ENCODE results near the gene ADRA2C.

Gene ADRA2C

DNA sequence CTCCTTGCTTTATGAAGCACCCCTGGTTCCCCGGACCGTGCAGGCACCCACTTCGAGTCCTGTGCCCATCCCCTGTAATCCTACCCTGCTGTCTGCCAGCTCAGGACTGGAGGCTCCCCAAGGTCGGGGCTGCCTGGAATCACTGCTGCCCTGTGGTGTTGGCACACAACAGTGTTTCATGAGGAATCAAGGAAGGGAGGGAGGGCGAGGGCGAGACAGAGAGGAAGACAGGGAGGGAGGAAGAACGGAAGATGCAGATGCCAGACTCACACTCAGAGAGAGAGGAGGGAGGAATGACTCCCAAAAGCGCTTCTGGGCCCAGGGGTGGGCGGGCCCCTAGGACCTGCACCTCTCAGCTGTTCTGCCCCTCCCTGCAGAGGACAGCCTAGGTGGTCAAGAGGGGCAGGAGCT lies 42.9 kb upstream of the ADRA2C start:
- H3K36me3 ChIP-seq (ENCODE audit: insufficient read depth, low read length), result no peaks in the 10 kb centered on the region
- no peak overlapping the region for H2AFZ ChIP-seq (ENCODE audit: low read depth, low read length)
- no peaks in the 10 kb centered on the region for H3K4me1 ChIP-seq (ENCODE audit: insufficient read depth, low read length)
- ATAC-seq (ENCODE audit: insufficient read depth, low read depth) (no peak), DNase-seq (no peak)
- H3K27ac ChIP-seq (ENCODE audit: low read length), result no peak overlapping the region
- H3K27me3 ChIP-seq (ENCODE audit: insufficient read depth, low read length, poor library complexity), result no peaks in the 10 kb centered on the region
- H4K20me1 ChIP-seq (ENCODE audit: insufficient read depth, low read length), result no peaks in the 10 kb centered on the region
- no peak for TF ChIP-seq EZH2 (IDR thresholded peaks at IDR 0.05; ENCODE audit: borderline replicate concordance, low read depth, low read length, severe bottlenecking)
- TF ChIP-seq, protein P1, sequence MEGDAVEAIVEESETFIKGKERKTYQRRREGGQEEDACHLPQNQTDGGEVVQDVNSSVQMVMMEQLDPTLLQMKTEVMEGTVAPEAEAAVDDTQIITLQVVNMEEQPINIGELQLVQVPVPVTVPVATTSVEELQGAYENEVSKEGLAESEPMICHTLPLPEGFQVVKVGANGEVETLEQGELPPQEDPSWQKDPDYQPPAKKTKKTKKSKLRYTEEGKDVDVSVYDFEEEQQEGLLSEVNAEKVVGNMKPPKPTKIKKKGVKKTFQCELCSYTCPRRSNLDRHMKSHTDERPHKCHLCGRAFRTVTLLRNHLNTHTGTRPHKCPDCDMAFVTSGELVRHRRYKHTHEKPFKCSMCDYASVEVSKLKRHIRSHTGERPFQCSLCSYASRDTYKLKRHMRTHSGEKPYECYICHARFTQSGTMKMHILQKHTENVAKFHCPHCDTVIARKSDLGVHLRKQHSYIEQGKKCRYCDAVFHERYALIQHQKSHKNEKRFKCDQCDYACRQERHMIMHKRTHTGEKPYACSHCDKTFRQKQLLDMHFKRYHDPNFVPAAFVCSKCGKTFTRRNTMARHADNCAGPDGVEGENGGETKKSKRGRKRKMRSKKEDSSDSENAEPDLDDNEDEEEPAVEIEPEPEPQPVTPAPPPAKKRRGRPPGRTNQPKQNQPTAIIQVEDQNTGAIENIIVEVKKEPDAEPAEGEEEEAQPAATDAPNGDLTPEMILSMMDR (IDR thresholded peaks at IDR 0.05; ENCODE audit: borderline replicate concordance, extremely low read depth, low read length, poor library complexity, severe bottlenecking), result no peak
- no peak overlapping the region for H3K4me2 ChIP-seq (ENCODE audit: insufficient read depth, low read length)
- H3K9me3 ChIP-seq (ENCODE audit: insufficient read depth, low read length, severe bottlenecking), result peaks cover 5% of the 10 kb centered on the region
- no peak overlapping the region for H3K9ac ChIP-seq (ENCODE audit: low read depth, low read length)
- no peaks in the 10 kb centered on the region for H3K79me2 ChIP-seq (ENCODE audit: insufficient read depth, low read length)
- H3K4me3 ChIP-seq (ENCODE audit: low read depth in 1 of 2, low read length in 2 of 2), result no peak overlapping the region

- Histone ChIP-seq H3K27me3 (ENCODE audit: insufficient read depth, low read length, poor library complexity) (no peaks in the 10 kb centered on the region), H3K79me2 (ENCODE audit: insufficient read depth, low read length) (no peaks in the 10 kb centered on the region), H3K9me3 (ENCODE audit: insufficient read depth, low read length, severe bottlenecking) (no peaks in the 10 kb centered on the region), H2AFZ (ENCODE audit: low read depth, low read length) (no peak overlapping the region), H4K20me1 (ENCODE audit: insufficient read depth, low read length) (no peaks in the 10 kb centered on the region), H3K36me3 (ENCODE audit: insufficient read depth, low read length) (no peaks in the 10 kb centered on the region), H3K4me2 (ENCODE audit: insufficient read depth, low read length) (no peak overlapping the region), H3K4me1 (ENCODE audit: insufficient read depth, low read length) (no peaks in the 10 kb centered on the region), H3K4me3 (ENCODE audit: low read depth in 1 of 2, low read length in 2 of 2) (no peak overlapping the region), H3K9ac (ENCODE audit: low read depth, low read length) (no peak overlapping the region), H3K27ac (ENCODE audit: low read length) (no peak overlapping the region)
- DNase-seq, result no peak
- TF ChIP-seq, protein P1 (IDR thresholded peaks at IDR 0.05; ENCODE audit: borderline replicate concordance, extremely low read depth, low read length, poor library complexity, severe bottlenecking), result no peak
- ATAC-seq (ENCODE audit: insufficient read depth, low read depth), result no peak
Measured at GRCh38 chr4:3724319-3725231, 41.6 kb upstream of the ADRA2C start.

DNA sequence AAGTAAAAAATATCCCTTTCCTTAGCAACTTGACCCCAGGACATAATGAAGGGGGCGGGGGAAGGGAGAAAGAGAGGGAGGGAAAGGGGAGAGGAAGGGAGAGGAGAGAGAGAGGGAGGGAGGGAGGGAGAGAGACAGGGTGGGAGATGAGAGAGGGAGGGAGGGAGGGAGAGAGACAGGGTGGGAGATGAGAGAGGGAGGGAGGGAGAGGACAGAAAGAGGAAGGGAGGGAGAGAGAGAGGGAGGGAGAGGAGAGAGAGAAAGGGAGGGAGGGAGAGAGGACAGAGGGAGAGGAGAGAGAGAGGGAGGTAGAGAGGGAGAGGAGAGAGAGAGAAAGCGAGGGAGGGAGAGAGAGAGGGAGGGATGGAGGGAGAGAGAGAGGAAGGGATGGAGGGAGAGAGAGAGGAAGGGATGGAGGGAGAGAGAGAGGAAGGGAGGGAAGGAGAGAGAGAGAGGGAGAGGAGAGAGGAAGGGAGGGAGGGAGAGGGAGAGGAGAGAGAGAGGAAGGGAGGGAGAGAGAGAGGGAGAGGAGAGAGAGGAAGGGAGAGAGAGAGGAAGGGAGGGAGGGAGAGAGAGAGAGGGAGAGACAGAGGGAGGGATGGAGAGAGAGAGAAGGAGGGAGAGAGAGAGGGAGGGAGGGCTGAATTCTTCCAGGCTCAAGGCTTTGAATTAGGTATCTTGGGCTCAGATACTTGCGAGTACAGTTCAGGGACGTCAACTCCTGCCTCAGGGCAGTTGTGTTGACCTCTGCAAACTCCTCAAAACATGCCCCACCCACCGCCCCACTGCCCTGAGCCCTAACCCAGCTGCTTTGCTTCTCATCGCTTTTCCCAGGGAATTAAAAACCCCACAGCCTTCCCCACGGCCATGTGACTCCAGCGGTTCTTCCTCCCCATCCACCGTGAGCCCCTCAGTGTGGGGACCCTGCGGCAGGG lies 40.0 kb upstream of the ADRA2C start:
- Histone ChIP-seq H2AFZ (ENCODE audit: low read depth, low read length) (no peak overlapping the region), H3K4me1 (ENCODE audit: insufficient read depth, low read length) (no peaks in the 10 kb centered on the region), H3K36me3 (ENCODE audit: insufficient read depth, low read length) (no peaks in the 10 kb centered on the region), H3K9me3 (ENCODE audit: insufficient read depth, low read length, severe bottlenecking) (no peaks in the 10 kb centered on the region), H3K4me2 (ENCODE audit: insufficient read depth, low read length) (no peak overlapping the region), H3K9ac (ENCODE audit: low read depth, low read length) (no peak overlapping the region), H3K27ac (ENCODE audit: low read length) (no peak overlapping the region), H3K79me2 (ENCODE audit: insufficient read depth, low read length) (no peaks in the 10 kb centered on the region), H3K4me3 (ENCODE audit: low read depth in 1 of 2, low read length in 2 of 2) (no peak overlapping the region), H3K27me3 (ENCODE audit: insufficient read depth, low read length, poor library complexity) (no peaks in the 10 kb centered on the region), H4K20me1 (ENCODE audit: insufficient read depth, low read length) (no peaks in the 10 kb centered on the region; the same call in 1 of the 2 replicates)
- TF ChIP-seq, protein P1 (IDR thresholded peaks at IDR 0.05; ENCODE audit: borderline replicate concordance, extremely low read depth, low read length, poor library complexity, severe bottlenecking), result no peak
- TF ChIP-seq EZH2 (IDR thresholded peaks at IDR 0.05; ENCODE audit: borderline replicate concordance, low read depth, low read length, severe bottlenecking), result no peak
- ATAC-seq (ENCODE audit: insufficient read depth, low read depth) (no peak), DNase-seq (no peak)
